GM23248 (cell line): ENCODE measurements around the gene EPN3. TPM values are rescaled to one million over a fixed set of nuclear protein-coding genes. Genes with fewer than 3 reads are reported as not detected.

ENCODE experiments used
- DNase-seq: peaks from one replicate; pipeline ENCODE4 v3.0.0-alpha.2; 2015
- H2AFZ ChIP-seq: fragments of 200-600 bp; sonication (generic); 2 replicates; pipeline ENCODE4 v1.6.1; 2016; ENCODE audit warnings: antibody characterized with exemption
- H3F3A ChIP-seq: fragments of 200-600 bp; sonication (generic); 2 replicates; pipeline ENCODE4 v1.6.1; 2016; ENCODE audit warnings: mild to moderate bottlenecking, antibody characterized with exemption, mixed run types; ENCODE audit not compliant: insufficient read depth
- H3K27ac ChIP-seq: fragments of 200-600 bp; sonication (generic); 2 replicates; pipeline ENCODE4 v1.5.1; 2016; ENCODE audit warnings: mild to moderate bottlenecking
- H3K27me3 ChIP-seq: fragments of 200-600 bp; sonication (generic); replicated peaks from 2 replicates; pipeline ENCODE4 v1.6.1; 2016; ENCODE audit warnings: mild to moderate bottlenecking; ENCODE audit not compliant: insufficient read depth
- H3K36me3 ChIP-seq: fragments of 200-600 bp; sonication (generic); 2 replicates; pipeline ENCODE4 v1.6.1; 2016; ENCODE audit warnings: low read depth, mild to moderate bottlenecking
- H3K4me1 ChIP-seq: fragments of 200-600 bp; sonication (generic); 2 replicates; pipeline ENCODE4 v1.6.1; 2016; ENCODE audit warnings: mild to moderate bottlenecking; ENCODE audit not compliant: insufficient read depth
- H3K4me2 ChIP-seq: fragments of 200-600 bp; sonication (generic); one replicate; pipeline ENCODE4 v1.6.1; 2016; ENCODE audit warnings: mild to moderate bottlenecking; ENCODE audit not compliant: unreplicated experiment
- H3K4me3 ChIP-seq: fragments of 200-600 bp; sonication (generic); 2 replicates; pipeline ENCODE4 v1.5.1; 2016; ENCODE audit warnings: mild to moderate bottlenecking
- H3K79me2 ChIP-seq: fragments of 200-600 bp; sonication (generic); 2 replicates; pipeline ENCODE4 v1.6.1; 2016; ENCODE audit warnings: mild to moderate bottlenecking; ENCODE audit not compliant: insufficient read depth
- H3K9ac ChIP-seq: fragments of 200-600 bp; sonication (generic); 2 replicates; pipeline ENCODE4 v1.6.1; 2016; ENCODE audit warnings: mild to moderate bottlenecking
- H3K9me2 ChIP-seq: fragments of 200-600 bp; sonication (generic); 2 replicates; pipeline ENCODE4 v1.6.1; 2016; ENCODE audit warnings: mixed run types, mild to moderate bottlenecking, moderate library complexity; ENCODE audit not compliant: insufficient read depth
- H3K9me3 ChIP-seq: fragments of 200-600 bp; sonication (generic); one replicate; pipeline ENCODE4 v1.6.1; 2017; ENCODE audit warnings: low read depth
- H4K20me1 ChIP-seq: fragments of 200-600 bp; sonication (generic); 2 replicates; pipeline ENCODE4 v1.6.0; 2016; ENCODE audit not compliant: insufficient read depth
- EZH2 ChIP-seq: fragments of 200-600 bp; sonication (generic); IDR thresholded peaks from 2 replicates; pipeline ENCODE4 v1.6.1; 2018; ENCODE audit warnings: antibody characterized with exemption, mild to moderate bottlenecking; ENCODE audit not compliant: insufficient read depth, poor library complexity, severe bottlenecking
- EZH2phosphoT487 ChIP-seq: fragments of 200-600 bp; sonication (generic); IDR thresholded peaks from 2 replicates; pipeline ENCODE4 v1.6.1; 2018; ENCODE audit warnings: antibody characterized with exemption, moderate library complexity, mild to moderate bottlenecking, low read depth; ENCODE audit not compliant: insufficient read depth
- WGBS, 2 experiments: methylation state at CpG; one replicate each; pipeline ENCODE4 v1.1.6; 2015 to 2017; ENCODE audit warnings: low lambda C conversion rate in 2 of 2, low coverage in 1 of 2; ENCODE audit errors: missing lambda C conversion rate in 2 of 2; 5-methylcytosine and 5-hydroxymethylcytosine counted together
- in situ Hi-C: fragments of 300-500 bp; cut with MboI; formaldehyde crosslinking; loops from 2 replicates; pipeline ENCODE4 v1.15.0; 2020
- polyA plus RNA-seq: library from polyadenylated mRNA; unstranded; fragments of >200 nt; fragmentation: Nextera tagmentation; extraction: Ambion mirVana; gene quantifications from 2 replicates; pipeline ENCODE4 v1.2.1, GENCODE V29; 2016
- total RNA-seq: library from RNA; depleted of rRNA; stranded (reverse); fragments of >200 nt; shearing (Covaris generic); gene quantifications from 2 replicates; pipeline ENCODE4 v1.2.3, GENCODE V29; 2014

The EPN3 gene
- total and polyA plus RNA-seq, 2 experiments from 2014 or later, result not detected

DNA sequence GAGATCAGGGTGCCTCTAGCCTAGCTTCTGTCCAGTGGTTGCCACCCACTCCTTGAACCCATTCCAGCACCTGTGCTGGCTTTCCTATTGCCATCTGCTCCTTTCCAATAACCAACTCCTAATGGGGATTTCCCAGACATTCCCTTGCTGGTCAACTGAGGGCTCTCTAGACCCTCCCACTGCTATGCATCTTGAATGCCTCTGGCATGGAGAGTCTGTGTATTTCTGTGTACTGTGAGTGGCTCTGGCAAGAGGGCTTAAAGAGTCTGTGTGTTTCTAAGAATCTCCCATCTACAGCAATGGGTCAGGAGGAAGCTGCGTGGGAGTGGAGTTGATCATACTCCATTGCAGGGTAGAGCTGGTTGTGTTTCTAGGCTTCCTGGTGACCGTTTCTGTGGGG is 11.0 kb upstream of the EPN3 start:
- Histone ChIP-seq H3F3A (no peaks in the 10 kb centered on the region), H4K20me1 (no peaks in the 10 kb centered on the region), H3K36me3 (no peaks in the 10 kb centered on the region), H3K9me2 (no peaks in the 10 kb centered on the region), H2AFZ (no peak overlapping the region), H3K9me3 (no peaks in the 10 kb centered on the region), H3K27me3 (no peaks in the 10 kb centered on the region), H3K4me3 (no peak overlapping the region), H3K27ac (no peak overlapping the region), H3K9ac (no peak overlapping the region), H3K79me2 (no peaks in the 10 kb centered on the region), H3K4me2 (no peak overlapping the region), H3K4me1 (no peaks in the 10 kb centered on the region)
- WGBS, 2 experiments, result 84 to 86% methylated on average over 2 of the region's 2 CpGs
- DNase-seq, result no peak
- in situ Hi-C loops, result loop anchor here (25.0 kb wide), 1 partner anchor 441 kb away; no protein-coding TSS in a partner anchor
- no peak for TF ChIP-seq EZH2phosphoT487
- no peak for TF ChIP-seq EZH2

DNA sequence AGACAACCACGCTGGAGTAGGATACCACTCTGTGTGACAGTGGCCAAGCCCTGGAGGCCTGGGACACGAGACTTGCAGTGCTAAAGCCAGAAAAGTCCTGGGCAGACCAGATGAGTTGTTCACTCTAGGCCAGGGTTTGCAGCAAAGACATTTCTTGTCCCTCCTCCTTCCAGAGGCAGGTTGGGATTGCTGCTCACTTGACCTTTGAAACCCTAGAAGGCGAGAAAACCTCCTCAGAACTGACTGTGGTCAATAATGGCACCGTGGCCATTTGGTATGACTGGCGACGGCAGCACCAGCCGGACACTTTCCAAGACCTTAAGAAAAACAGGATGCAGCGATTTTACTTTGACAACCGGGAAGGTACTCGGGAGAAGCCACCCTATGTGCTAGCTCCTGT is 9.8 kb upstream of the EPN3 start:
- H3K79me2 ChIP-seq, result no peaks in the 10 kb centered on the region
- DNase-seq, result no peak
- no peaks in the 10 kb centered on the region for H3K9me3 ChIP-seq
- no peak overlapping the region for H3K9ac ChIP-seq
- H3F3A ChIP-seq, result no peaks in the 10 kb centered on the region
- no peaks in the 10 kb centered on the region for H3K27me3 ChIP-seq
- H4K20me1 ChIP-seq, result no peaks in the 10 kb centered on the region
- no peaks in the 10 kb centered on the region for H3K36me3 ChIP-seq
- H3K4me2 ChIP-seq, result no peak overlapping the region
- H3K4me1 ChIP-seq, result no peaks in the 10 kb centered on the region
- TF ChIP-seq EZH2phosphoT487 (no peak), EZH2 (no peak)
- H2AFZ ChIP-seq, result no peak overlapping the region
- in situ Hi-C loops, result loop anchor here (25.0 kb wide), 1 partner anchor 440 kb away; no protein-coding TSS in a partner anchor
- WGBS, 2 experiments, result 77 to 80% methylated on average over 10 of the region's 10 CpGs
- H3K9me2 ChIP-seq, result no peaks in the 10 kb centered on the region
- no peak overlapping the region for H3K4me3 ChIP-seq
- no peak overlapping the region for H3K27ac ChIP-seq

DNA sequence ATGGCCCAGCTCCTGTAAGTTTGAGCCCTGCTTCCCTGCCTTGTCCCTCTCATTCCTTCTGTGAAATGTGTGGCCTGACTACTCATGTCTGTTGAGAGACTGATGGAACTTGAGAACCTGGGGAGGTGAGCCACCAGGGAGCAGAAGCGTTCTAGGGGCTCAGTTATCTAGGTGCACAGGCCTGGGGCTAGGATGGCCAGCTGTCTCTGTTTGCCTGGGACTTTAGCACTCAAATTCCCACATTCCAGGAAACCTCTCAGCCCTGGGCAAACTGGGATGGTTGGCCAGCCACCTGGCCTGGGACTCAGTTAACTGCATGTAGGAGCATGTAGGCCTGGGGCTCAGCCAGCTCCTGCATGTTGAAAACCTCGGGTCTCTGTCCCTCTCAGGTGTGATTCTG is 9.3 kb upstream of the EPN3 start:
- no peak overlapping the region for H3K9ac ChIP-seq
- H3K27me3 ChIP-seq, result no peaks in the 10 kb centered on the region
- H3K27ac ChIP-seq, result no peak overlapping the region
- no peaks in the 10 kb centered on the region for H3K9me2 ChIP-seq
- no peak overlapping the region for H3K4me2 ChIP-seq
- WGBS, 2 experiments, result 58% methylated on average over 2 of the region's 2 CpGs
- H3K4me1 ChIP-seq, result no peaks in the 10 kb centered on the region
- no peaks in the 10 kb centered on the region for H3K9me3 ChIP-seq
- H3K36me3 ChIP-seq, result no peaks in the 10 kb centered on the region
- no peak overlapping the region for H3K4me3 ChIP-seq
- no peaks in the 10 kb centered on the region for H3K79me2 ChIP-seq
- no peaks in the 10 kb centered on the region for H4K20me1 ChIP-seq
- DNase-seq, result no peak
- in situ Hi-C loops, result loop anchor here (25.0 kb wide), 1 partner anchor 439 kb away; no protein-coding TSS in a partner anchor
- TF ChIP-seq EZH2phosphoT487, result no peak
- TF ChIP-seq EZH2, result no peak
- no peak overlapping the region for H2AFZ ChIP-seq
- no peaks in the 10 kb centered on the region for H3F3A ChIP-seq

- Histone ChIP-seq H3K9me2 (no peaks in the 10 kb centered on the region), H3K9me3 (no peaks in the 10 kb centered on the region), H2AFZ (no peak overlapping the region), H3K79me2 (no peaks in the 10 kb centered on the region), H3K27me3 (no peaks in the 10 kb centered on the region), H4K20me1 (no peaks in the 10 kb centered on the region), H3K27ac (no peak overlapping the region), H3K9ac (no peak overlapping the region), H3K4me3 (no peak overlapping the region), H3K4me1 (no peaks in the 10 kb centered on the region), H3K36me3 (no peaks in the 10 kb centered on the region), H3K4me2 (no peak overlapping the region), H3F3A (no peaks in the 10 kb centered on the region)
- WGBS, 2 experiments, result 82 to 83% methylated on average over 15 to 18 of the region's 18 CpGs
- TF ChIP-seq EZH2 (no peak), EZH2phosphoT487 (no peak)
- in situ Hi-C loops, result loop anchor here (25.0 kb wide), 1 partner anchor 437 kb away; no protein-coding TSS in a partner anchor
- no peak for DNase-seq
These were observed 7.7 kb upstream of the EPN3 start for GRCh38 chr17:50524838-50525237.

GRCh38 chr17:50527155-50527762 is 5.3 kb upstream of the EPN3 start:
- H3K9me3 ChIP-seq, result no peaks in the 10 kb centered on the region
- no peaks in the 10 kb centered on the region for H3K4me1 ChIP-seq
- H3K9me2 ChIP-seq, result no peaks in the 10 kb centered on the region
- peaks cover 6% of the 10 kb centered on the region for H3K27me3 ChIP-seq
- TF ChIP-seq EZH2phosphoT487, result no peak
- no peak for TF ChIP-seq EZH2
- no peaks in the 10 kb centered on the region for H3F3A ChIP-seq
- H3K9ac ChIP-seq, result no peak overlapping the region
- in situ Hi-C loops, result no loop called here
- H3K79me2 ChIP-seq, result no peaks in the 10 kb centered on the region
- no peak overlapping the region for H3K4me3 ChIP-seq
- no peaks in the 10 kb centered on the region for H3K36me3 ChIP-seq
- WGBS, 2 experiments, result 34 to 48% methylated on average over 5 of the region's 5 CpGs
- DNase-seq, result no peak
- H3K4me2 ChIP-seq, result no peak overlapping the region
- H4K20me1 ChIP-seq, result no peaks in the 10 kb centered on the region
- H2AFZ ChIP-seq, result no peak overlapping the region
- H3K27ac ChIP-seq, result no peak overlapping the region
